K562 (cell line): ENCODE results near the gene PGBD1. TPM values are rescaled to one million over a fixed set of nuclear protein-coding genes. Genes with fewer than 3 reads are reported as not detected.

Experiments used
- GABPB2 ChIP-seq: fragments of 250-450 bp; sonication (Bioruptor Pico); conservative IDR thresholded peaks from 2 replicates; pipeline ENCODE4 v1.5.1; 2021; ENCODE audit warnings: mild to moderate bottlenecking
- ID3 ChIP-seq, 2 experiments: fragments of 250-450 bp in 1 of 2; fragments of 450-650 bp in 1 of 2; sonication (Bioruptor Pico) in 1 of 2; IDR thresholded peaks; 2 replicates each; pipeline versions ENCODE4 v1.6.1 to v1.8.0; 2016 to 2021; ENCODE audit warnings: mild to moderate bottlenecking in 2 of 2, moderate library complexity in 2 of 2, missing compliant biosample characterization in 1 of 2, missing genetic modification characterization in 1 of 2
- JUNB ChIP-seq: fragments of 450-650 bp; formaldehyde crosslinking; conservative IDR thresholded peaks from 2 replicates; pipeline ENCODE4 v1.4.0; 2020; ENCODE audit warnings: mild to moderate bottlenecking
- LEF1 ChIP-seq: fragments of 450-650 bp; IDR thresholded peaks from 2 replicates; pipeline ENCODE4 v1.6.1; 2016; ENCODE audit warnings: mild to moderate bottlenecking
- MAFF ChIP-seq: IDR thresholded peaks from 2 replicates; pipeline ENCODE4 v1.6.1; 2012; ENCODE audit warnings: low read length, improper control_type of control experiment
- NCOA2 ChIP-seq, 2 experiments: fragments of 450-650 bp; IDR thresholded peaks; 2 replicates each; pipeline ENCODE4 v1.6.1; 2018; ENCODE audit warnings: mild to moderate bottlenecking in 2 of 2, moderate library complexity in 1 of 2; ENCODE audit not compliant: partially characterized antibody in 2 of 2
- NR2C1 ChIP-seq, 2 experiments: fragments of 450-650 bp; IDR thresholded peaks; 2 replicates each; pipeline ENCODE4 v1.6.1; 2017; ENCODE audit warnings: mild to moderate bottlenecking in 2 of 2, antibody characterized with exemption in 1 of 2, inconsistent platforms in 1 of 2, missing compliant biosample characterization in 1 of 2, missing genetic modification characterization in 1 of 2
- PHF21A ChIP-seq: fragments of 450-650 bp; IDR thresholded peaks from 2 replicates; pipeline ENCODE4 v1.6.1; 2017; ENCODE audit warnings: low read depth, borderline replicate concordance
- PTTG1 ChIP-seq: fragments of 450-650 bp; IDR thresholded peaks from 2 replicates; pipeline ENCODE4 v1.6.1; 2016; ENCODE audit warnings: low read depth, mild to moderate bottlenecking, missing genetic modification characterization, missing compliant biosample characterization
- SETDB1 ChIP-seq: IDR thresholded peaks from one replicate; pipeline ENCODE4 v1.6.1; 2012; ENCODE audit warnings: low read length, control low read depth, inconsistent platforms
- ZBTB7A ChIP-seq: IDR thresholded peaks from 2 replicates; pipeline ENCODE4 v1.6.1; 2011; ENCODE audit warnings: low read depth, mild to moderate bottlenecking, low read length, moderate library complexity, borderline replicate concordance; ENCODE audit not compliant: control insufficient read depth
- ZFP1 ChIP-seq: fragments of 450-650 bp; formaldehyde crosslinking; IDR thresholded peaks from 2 replicates; pipeline ENCODE4 v1.4.0; 2020; ENCODE audit warnings: mild to moderate bottlenecking, mixed read lengths
- ZNF165 ChIP-seq: fragments of 250-450 bp; sonication (Bioruptor Pico); IDR thresholded peaks from 2 replicates; pipeline ENCODE4 v1.4.0; 2020; ENCODE audit warnings: borderline replicate concordance
- ZNF224 ChIP-seq: sonication (generic); formaldehyde crosslinking; IDR thresholded peaks from 2 replicates; pipeline ENCODE4 v1.8.0; 2022; ENCODE audit warnings: mild to moderate bottlenecking, missing genetic modification reagents
- ZNF232 ChIP-seq: sonication (generic); formaldehyde crosslinking; IDR thresholded peaks from 2 replicates; pipeline ENCODE4 v1.8.0; 2022; ENCODE audit warnings: mild to moderate bottlenecking, missing genetic modification reagents
- ZNF717 ChIP-seq: fragments of 250-450 bp; sonication (Bioruptor Pico); IDR thresholded peaks from 2 replicates; pipeline ENCODE4 v1.5.0; 2021
- ZNF75A ChIP-seq: fragments of 450-650 bp; formaldehyde crosslinking; IDR thresholded peaks from 2 replicates; pipeline ENCODE4 v1.4.0; 2020; ENCODE audit warnings: mild to moderate bottlenecking
- polyA plus RNA-seq, 8 experiments: library from polyadenylated mRNA; depleted of rRNA in 4 of 8; stranded (reverse) in 5 of 8; unstranded in 3 of 8; fragments of >200 nt; fragmentation: Nextera tagmentation in 2 of 8; fragmentation: Illumina TruSeq in 1 of 8; extraction: Ambion mirVana in 2 of 8; extraction: Trizol in 1 of 8; gene quantifications; 2 replicates each; pipeline versions ENCODE4 v1.2.1 to v1.2.3, GENCODE V29; 2011 to 2014; ENCODE audit warnings: inconsistent platforms in 1 of 8, missing spikeins in 1 of 8
- total RNA-seq, 7 experiments: library from RNA; depleted of rRNA in 6 of 7; stranded (reverse); fragments of >200 nt in 6 of 7; fragmentation: Illumina TruSeq in 2 of 7; extraction: Trizol in 2 of 7; gene quantifications; 2 replicates each; pipeline versions ENCODE4 v1.2.1 to v1.2.3, GENCODE V29; 2011 to 2021; ENCODE audit warnings: low replicate concordance in 1 of 7
- TF ChIP-seq, protein P1 (sequence below): fragments of 450-650 bp; IDR thresholded peaks from 2 replicates; pipeline ENCODE4 v1.7.0; 2016; ENCODE audit warnings: borderline replicate concordance
- TF ChIP-seq, protein P2 (sequence below): fragments of 450-650 bp; IDR thresholded peaks from 2 replicates; pipeline ENCODE4 v1.7.1; 2018; ENCODE audit warnings: mild to moderate bottlenecking, low read depth; ENCODE audit not compliant: partially characterized antibody
- TF ChIP-seq, protein P3 (sequence below): fragments of 450-650 bp; conservative IDR thresholded peaks from 2 replicates; pipeline ENCODE4 v1.6.1; 2016; ENCODE audit warnings: missing genetic modification characterization, low read depth, mild to moderate bottlenecking, control low read depth, missing compliant biosample characterization

The PGBD1 gene
- total and polyA plus RNA-seq, 9 of the 15 experiments (the other 6 are each of a cell fraction or from before 2014, with no cell fraction given), result 3.3 to 9.0 (median 7.3) TPM

DNA sequence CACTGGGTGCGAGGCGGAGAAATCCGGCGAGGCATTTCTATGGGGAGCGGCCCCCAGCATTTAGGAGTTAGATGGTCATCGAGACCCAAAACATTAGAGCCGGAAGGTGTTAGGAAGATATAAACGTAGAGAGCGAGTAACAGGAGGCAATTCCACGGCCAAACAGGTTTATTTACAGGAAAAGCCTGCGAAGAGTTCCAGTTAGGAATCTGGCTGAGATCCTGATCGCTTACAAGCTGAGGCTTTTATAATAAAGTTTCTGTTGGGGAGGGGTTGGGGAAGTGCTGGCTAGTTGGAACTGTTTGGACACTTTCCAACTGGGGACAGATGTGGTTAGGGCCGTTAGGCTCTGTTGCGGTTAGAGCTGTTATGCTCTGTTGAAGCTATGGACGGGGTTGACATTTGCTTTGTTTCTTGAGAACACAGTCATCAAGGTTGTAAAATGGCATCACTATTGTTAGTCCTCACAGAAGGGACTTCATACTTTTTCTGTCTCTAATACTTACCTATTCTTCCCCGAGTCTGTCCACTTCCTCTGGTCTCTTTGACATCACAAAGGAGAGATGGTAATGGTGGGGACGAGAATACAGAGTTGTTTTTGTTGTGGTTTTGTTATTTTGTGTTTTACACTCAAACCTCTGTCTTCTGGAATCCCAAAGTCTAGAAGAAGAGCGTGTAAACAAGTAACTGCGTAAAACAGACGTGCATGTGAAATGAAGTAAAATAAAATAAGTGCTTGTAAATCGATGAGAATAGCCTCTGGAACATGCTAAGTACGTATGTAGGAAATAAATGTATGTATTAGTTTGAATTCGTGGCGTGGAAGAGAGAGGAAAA lies 55.1 kb downstream of the PGBD1 start (continued):
- no peak for TF ChIP-seq ZBTB7A
- no peak for TF ChIP-seq NR2C1 (IDR thresholded peaks at IDR 0.05)
- peak; percentile 86 for TF ChIP-seq NR2C1 (tag; IDR thresholded peaks at IDR 0.05)
- no peak for TF ChIP-seq SETDB1
- peak; percentile 85; the same call in 1 of the 2 replicates for TF ChIP-seq ZNF717 (CRISPR knock-in tag)
- peak; percentile 91; the same call in 1 of the 2 replicates for TF ChIP-seq ZNF165
- TF ChIP-seq PHF21A, result no peak
- TF ChIP-seq NCOA2 (IDR thresholded peaks at IDR 0.05; ENCODE audit: partially characterized antibody in 2 of 2), result peak in 1 of 2 experiments; percentile 17
- TF ChIP-seq ZNF75A, result peak; percentile 77; the same call in 1 of the 2 replicates
- no peak for TF ChIP-seq GABPB2 (CRISPR knock-in tag)
- TF ChIP-seq ID3 (CRISPR knock-in tag; IDR thresholded peaks at IDR 0.05), result no peak
- peak; percentile 99 for TF ChIP-seq ID3 (tag; IDR thresholded peaks at IDR 0.05)
- TF ChIP-seq LEF1, result 0 out of 2 replicates have a peak, but pooled peaks have one; percentile 47
- TF ChIP-seq PTTG1 (tag), result peak; percentile 85
- TF ChIP-seq, protein P1, sequence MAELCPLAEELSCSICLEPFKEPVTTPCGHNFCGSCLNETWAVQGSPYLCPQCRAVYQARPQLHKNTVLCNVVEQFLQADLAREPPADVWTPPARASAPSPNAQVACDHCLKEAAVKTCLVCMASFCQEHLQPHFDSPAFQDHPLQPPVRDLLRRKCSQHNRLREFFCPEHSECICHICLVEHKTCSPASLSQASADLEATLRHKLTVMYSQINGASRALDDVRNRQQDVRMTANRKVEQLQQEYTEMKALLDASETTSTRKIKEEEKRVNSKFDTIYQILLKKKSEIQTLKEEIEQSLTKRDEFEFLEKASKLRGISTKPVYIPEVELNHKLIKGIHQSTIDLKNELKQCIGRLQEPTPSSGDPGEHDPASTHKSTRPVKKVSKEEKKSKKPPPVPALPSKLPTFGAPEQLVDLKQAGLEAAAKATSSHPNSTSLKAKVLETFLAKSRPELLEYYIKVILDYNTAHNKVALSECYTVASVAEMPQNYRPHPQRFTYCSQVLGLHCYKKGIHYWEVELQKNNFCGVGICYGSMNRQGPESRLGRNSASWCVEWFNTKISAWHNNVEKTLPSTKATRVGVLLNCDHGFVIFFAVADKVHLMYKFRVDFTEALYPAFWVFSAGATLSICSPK, result peak; percentile 70; the same call in 1 of the 2 replicates
- no peak for TF ChIP-seq ZNF224 (CRISPR knock-in tag)
- TF ChIP-seq ZNF232 (CRISPR knock-in tag), result no peak
- TF ChIP-seq, protein P2, sequence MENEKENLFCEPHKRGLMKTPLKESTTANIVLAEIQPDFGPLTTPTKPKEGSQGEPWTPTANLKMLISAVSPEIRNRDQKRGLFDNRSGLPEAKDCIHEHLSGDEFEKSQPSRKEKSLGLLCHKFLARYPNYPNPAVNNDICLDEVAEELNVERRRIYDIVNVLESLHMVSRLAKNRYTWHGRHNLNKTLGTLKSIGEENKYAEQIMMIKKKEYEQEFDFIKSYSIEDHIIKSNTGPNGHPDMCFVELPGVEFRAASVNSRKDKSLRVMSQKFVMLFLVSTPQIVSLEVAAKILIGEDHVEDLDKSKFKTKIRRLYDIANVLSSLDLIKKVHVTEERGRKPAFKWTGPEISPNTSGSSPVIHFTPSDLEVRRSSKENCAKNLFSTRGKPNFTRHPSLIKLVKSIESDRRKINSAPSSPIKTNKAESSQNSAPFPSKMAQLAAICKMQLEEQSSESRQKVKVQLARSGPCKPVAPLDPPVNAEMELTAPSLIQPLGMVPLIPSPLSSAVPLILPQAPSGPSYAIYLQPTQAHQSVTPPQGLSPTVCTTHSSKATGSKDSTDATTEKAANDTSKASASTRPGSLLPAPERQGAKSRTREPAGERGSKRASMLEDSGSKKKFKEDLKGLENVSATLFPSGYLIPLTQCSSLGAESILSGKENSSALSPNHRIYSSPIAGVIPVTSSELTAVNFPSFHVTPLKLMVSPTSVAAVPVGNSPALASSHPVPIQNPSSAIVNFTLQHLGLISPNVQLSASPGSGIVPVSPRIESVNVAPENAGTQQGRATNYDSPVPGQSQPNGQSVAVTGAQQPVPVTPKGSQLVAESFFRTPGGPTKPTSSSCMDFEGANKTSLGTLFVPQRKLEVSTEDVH, result no peak
- 0 out of 2 replicates have a peak, but pooled peaks have one; percentile 46 for TF ChIP-seq JUNB (CRISPR knock-in tag)
- TF ChIP-seq MAFF, result no peak
- TF ChIP-seq, protein P3, sequence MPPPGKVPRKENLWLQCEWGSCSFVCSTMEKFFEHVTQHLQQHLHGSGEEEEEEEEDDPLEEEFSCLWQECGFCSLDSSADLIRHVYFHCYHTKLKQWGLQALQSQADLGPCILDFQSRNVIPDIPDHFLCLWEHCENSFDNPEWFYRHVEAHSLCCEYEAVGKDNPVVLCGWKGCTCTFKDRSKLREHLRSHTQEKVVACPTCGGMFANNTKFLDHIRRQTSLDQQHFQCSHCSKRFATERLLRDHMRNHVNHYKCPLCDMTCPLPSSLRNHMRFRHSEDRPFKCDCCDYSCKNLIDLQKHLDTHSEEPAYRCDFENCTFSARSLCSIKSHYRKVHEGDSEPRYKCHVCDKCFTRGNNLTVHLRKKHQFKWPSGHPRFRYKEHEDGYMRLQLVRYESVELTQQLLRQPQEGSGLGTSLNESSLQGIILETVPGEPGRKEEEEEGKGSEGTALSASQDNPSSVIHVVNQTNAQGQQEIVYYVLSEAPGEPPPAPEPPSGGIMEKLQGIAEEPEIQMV (tag), result peak; percentile 64
- TF ChIP-seq ZFP1 (CRISPR knock-in tag), result peak; percentile 65; the same call in 1 of the 2 replicates
